GM12878 (cell line): ENCODE results near the gene GTF2IRD1. TPM values are rescaled to one million over a fixed set of nuclear protein-coding genes. Genes with fewer than 3 reads are reported as not detected.

ENCODE experiments used
- ATAC-seq: fragments of 200-7000 bp; cut with Tn5 transposase; 3 replicates; pipeline ENCODE4 v1.9.1; 2020; ENCODE audit warnings: mild to moderate bottlenecking, moderate library complexity
- BruUV-seq: library from RNA; stranded (reverse); fragments of 400-500 nt; replicated peaks from 2 replicates; lab custom pipeline; 2021; lab: Mats Ljungman, UMichigan
- CTCF ChIA-PET: fragments of 300-600 bp; sonication (Branson Sonifier 250); formaldehyde crosslinking; extraction: SDS; loops from one replicate; lab custom pipeline; 2021; ENCODE audit warnings: inconsistent platforms; lab: Yijun Ruan, JAX
- POLR2A ChIA-PET: fragments of 350-600 bp; formaldehyde crosslinking; extraction: SDS; loops from one replicate; lab custom pipeline; 2021; ENCODE audit warnings: inconsistent platforms; lab: Charles Lee
- RAD21 ChIA-PET: fragments of 300-600 bp; sonication (Branson Sonifier 250); formaldehyde crosslinking; loops from one replicate; lab custom pipeline; 2023; ENCODE audit warnings: antibody characterized with exemption; ENCODE audit not compliant: unreplicated experiment; lab: Charles Lee
- SMC1A ChIA-PET: fragments of 300-600 bp; sonication (Branson Sonifier 250); formaldehyde crosslinking; loops from one replicate; lab custom pipeline; 2023; ENCODE audit not compliant: unreplicated experiment, uncharacterized antibody; lab: Charles Lee
- DNase-seq: peaks from one replicate; pipeline ENCODE4 v3.0.0-alpha.2; 2011; ENCODE audit warnings: low read depth, low spot score
- FAIRE-seq: peaks from 3 replicates; lab custom pipeline; 2011; peaks lifted over from hg19 to GRCh38; lab: Jason Lieb, UNC
- H2AFZ ChIP-seq: 2 replicates; pipeline ENCODE4 v1.6.0; 2011; ENCODE audit warnings: low read depth, low read length, control low read depth; ENCODE audit not compliant: control insufficient read depth
- H3K27ac ChIP-seq: 2 replicates; pipeline ENCODE4 v1.5.1; 2011; ENCODE audit warnings: control low read depth; ENCODE audit not compliant: control insufficient read depth, insufficient read depth
- H3K27me3 ChIP-seq, 2 experiments: replicated peaks in 1 of 2; 2 replicates each; pipeline versions ENCODE4 v1.6.0 to v1.6.1; 2011; ENCODE audit warnings: low read length in 1 of 2; ENCODE audit not compliant: control insufficient read depth in 2 of 2, insufficient read depth in 2 of 2
- H3K36me3 ChIP-seq, 2 experiments: 2 replicates each; pipeline ENCODE4 v1.5.1; 2011; ENCODE audit warnings: low read length in 1 of 2; ENCODE audit not compliant: control insufficient read depth in 2 of 2, insufficient read depth in 2 of 2
- H3K4me1 ChIP-seq: 2 replicates; pipeline ENCODE4 v1.6.1; 2011; ENCODE audit warnings: mild to moderate bottlenecking, low read length, moderate library complexity, mixed read lengths; ENCODE audit not compliant: control insufficient read depth, insufficient read depth
- H3K4me2 ChIP-seq: 2 replicates; pipeline ENCODE4 v1.6.0; 2011; ENCODE audit warnings: control low read depth; ENCODE audit not compliant: control insufficient read depth, insufficient read depth
- H3K4me3 ChIP-seq: fragments of 200-600 bp; sonication (generic); 2 replicates; pipeline ENCODE4 v1.5.1; 2016
- H3K79me2 ChIP-seq: 2 replicates; pipeline ENCODE4 v1.6.0; 2011; ENCODE audit warnings: low read length; ENCODE audit not compliant: control insufficient read depth, insufficient read depth
- H3K9ac ChIP-seq: 2 replicates; pipeline ENCODE4 v1.8.0; 2011; ENCODE audit warnings: low read length, control low read depth, mixed read lengths; ENCODE audit not compliant: control insufficient read depth, insufficient read depth
- H3K9me3 ChIP-seq: replicated peaks from 3 replicates; pipeline ENCODE4 v1.5.1; 2011; ENCODE audit warnings: mild to moderate bottlenecking, low read length; ENCODE audit not compliant: control insufficient read depth, insufficient read depth
- H4K20me1 ChIP-seq: 2 replicates; pipeline ENCODE4 v1.6.0; 2011; ENCODE audit not compliant: control insufficient read depth, insufficient read depth
- CREM ChIP-seq: IDR thresholded peaks from 2 replicates; pipeline ENCODE4 v1.6.1; 2014; ENCODE audit warnings: antibody characterized with exemption, low read depth
- EED ChIP-seq: sonication (generic); IDR thresholded peaks from 2 replicates; pipeline ENCODE4 v1.6.1; 2016; ENCODE audit warnings: antibody characterized with exemption, low read depth
- ESRRA ChIP-seq: IDR thresholded peaks from 2 replicates; pipeline ENCODE4 v1.6.1; 2012; ENCODE audit warnings: mild to moderate bottlenecking, low read length, improper control_type of control experiment
- KAT2A ChIP-seq: conservative IDR thresholded peaks from 2 replicates; pipeline ENCODE4 v1.6.1; 2011; ENCODE audit warnings: low read depth, low read length; ENCODE audit not compliant: control insufficient read depth
- MEF2A ChIP-seq: IDR thresholded peaks from 2 replicates; pipeline ENCODE4 v1.6.1; 2011; ENCODE audit warnings: low read depth, mild to moderate bottlenecking, low read length, moderate library complexity; ENCODE audit not compliant: insufficient read depth
- RAD21 ChIP-seq: IDR thresholded peaks from 2 replicates; pipeline ENCODE4 v1.6.1; 2011; ENCODE audit warnings: mild to moderate bottlenecking, low read depth, low read length, moderate library complexity; ENCODE audit not compliant: insufficient read depth
- SMAD5 ChIP-seq: IDR thresholded peaks from 2 replicates; pipeline ENCODE4 v1.6.1; 2016; ENCODE audit warnings: antibody characterized with exemption, low read depth
- SMC3 ChIP-seq: IDR thresholded peaks from 2 replicates; pipeline ENCODE4 v1.6.1; 2011; ENCODE audit warnings: low read length, improper control_type of control experiment, borderline replicate concordance
- SPI1 ChIP-seq: IDR thresholded peaks from 2 replicates; pipeline ENCODE4 v1.6.1; 2011; ENCODE audit warnings: low read depth, mild to moderate bottlenecking, low read length, moderate library complexity, borderline replicate concordance; ENCODE audit not compliant: insufficient read depth
- TCF7 ChIP-seq: IDR thresholded peaks from 2 replicates; pipeline ENCODE4 v1.6.1; 2014; ENCODE audit warnings: antibody characterized with exemption, borderline replicate concordance
- ZSCAN29 ChIP-seq: fragments of 450-650 bp; IDR thresholded peaks from 2 replicates; pipeline ENCODE4 v1.6.1; 2017; ENCODE audit warnings: mild to moderate bottlenecking, moderate library complexity
- WGBS: methylation state at CpG from one replicate; pipeline ENCODE4 v1.1.6; 2016; ENCODE audit warnings: low lambda C conversion rate; ENCODE audit not compliant: insufficient replicate concordance, insufficient coverage; ENCODE audit errors: missing lambda C conversion rate; 5-methylcytosine and 5-hydroxymethylcytosine counted together
- in situ Hi-C: fragments of 300-500 bp; cut with MboI; formaldehyde crosslinking; loops from 9 replicates; pipeline ENCODE4 v1.14.3; 2018; ENCODE audit warnings: mixed read lengths
- intact Hi-C: fragments of 100-400 bp; cut with micrococcal nuclease; formaldehyde crosslinking; loops from one replicate; pipeline ENCODE4 v1.14.2; 2022; ENCODE audit not compliant: unreplicated experiment
- polyA plus RNA-seq, 11 experiments: library from polyadenylated mRNA; depleted of rRNA in 4 of 11; unstranded in 6 of 11; stranded (reverse) in 5 of 11; fragments of >200 nt; fragmentation: Nextera tagmentation in 4 of 11; fragmentation: Illumina TruSeq in 1 of 11; extraction: Ambion mirVana in 4 of 11; extraction: Trizol in 1 of 11; gene quantifications; 1 replicate in 1 of 11; 2 replicates in 10 of 11; pipeline versions ENCODE4 v1.2.1 to v1.2.3, GENCODE V29; 2011 to 2016; ENCODE audit warnings: inconsistent platforms in 2 of 11, missing spikeins in 2 of 11, low read depth in 1 of 11
- total RNA-seq, 4 experiments: library from RNA; depleted of rRNA in 3 of 4; stranded (reverse); fragments of >200 nt in 3 of 4; fragmentation: Illumina TruSeq in 1 of 4; extraction: Trizol in 1 of 4; gene quantifications; 2 replicates each; pipeline versions ENCODE4 v1.2.1 to v1.2.3, GENCODE V29; 2013 to 2021
- TF ChIP-seq, protein P1 (sequence below): fragments of 450-650 bp; IDR thresholded peaks from 2 replicates; pipeline ENCODE4 v1.6.1; 2016; ENCODE audit warnings: mild to moderate bottlenecking
- TF ChIP-seq, protein P2 (sequence below): IDR thresholded peaks from 2 replicates; pipeline ENCODE4 v1.6.1; 2012; ENCODE audit warnings: low read length, inconsistent platforms
- TF ChIP-seq, protein P3 (sequence below), 3 experiments: IDR thresholded peaks in 2 of 3; conservative IDR thresholded peaks in 1 of 3; 2 replicates each; pipeline ENCODE4 v1.5.1; 2011; ENCODE audit warnings: low read depth in 3 of 3, low read length in 3 of 3, mild to moderate bottlenecking in 3 of 3, control low read depth in 2 of 3, moderate library complexity in 2 of 3, inconsistent platforms in 1 of 3, mixed read lengths in 1 of 3; ENCODE audit not compliant: control insufficient read depth in 2 of 3, insufficient read depth in 1 of 3; ENCODE audit errors: extremely low read depth in 1 of 3
- TF ChIP-seq, protein P4 (sequence below): fragments of 450-650 bp; formaldehyde crosslinking; IDR thresholded peaks from 2 replicates; pipeline ENCODE4 v1.5.0; 2022; ENCODE audit warnings: mild to moderate bottlenecking, missing genetic modification characterization

GTF2IRD1 gene
- total and polyA plus RNA-seq, 10 of the 15 experiments (the other 5 are each of a cell fraction or from before 2014, with no cell fraction given): 0.48 to 3.0 (median 1.3) TPM

DNA sequence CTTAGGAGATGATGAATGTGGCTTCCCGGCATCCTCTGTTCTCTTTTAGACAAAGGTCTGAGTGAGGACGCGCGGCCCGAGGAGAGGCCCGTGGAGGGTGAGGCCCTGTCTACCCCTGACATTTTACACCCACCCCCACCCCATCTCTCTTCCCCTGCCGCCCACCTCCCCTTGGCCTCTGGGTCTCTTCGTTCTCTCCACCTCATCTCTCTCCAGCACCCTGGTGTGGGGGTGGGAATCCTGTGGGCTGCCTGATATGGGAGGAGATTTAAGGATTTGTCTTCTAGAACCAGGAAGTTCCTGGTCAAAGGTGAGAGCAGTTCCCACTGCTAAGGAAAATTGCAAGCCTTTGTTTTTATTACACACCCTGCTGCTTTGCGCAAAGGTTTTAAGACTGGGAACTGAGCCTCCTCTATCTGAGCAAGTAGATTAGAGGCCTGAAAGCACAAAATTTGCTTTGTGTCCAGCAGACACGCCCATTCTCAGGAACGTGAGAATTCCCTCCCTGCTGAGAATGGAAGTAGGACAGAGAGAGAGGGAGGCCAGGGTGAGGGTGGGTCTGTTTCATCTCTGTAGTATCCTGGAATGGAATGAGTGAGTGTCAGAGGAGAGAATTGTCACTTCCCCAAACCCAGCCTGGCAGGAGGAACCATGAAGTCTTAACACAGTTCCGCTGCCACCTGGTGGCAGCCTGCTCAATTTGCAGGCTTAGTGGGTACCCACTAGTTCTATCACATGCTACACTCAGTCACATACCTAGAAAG, 91.2 kb downstream of the GTF2IRD1 start:
- ChIA-PET CTCF (interaction anchor here (1.0 kb wide), 1 partner anchor 95 kb away, joined by 3 read pairs; no protein-coding TSS in a partner anchor), SMC1A (no interaction called here), RAD21 (no interaction called here), POLR2A (no interaction called here)
- 83% methylated on average over 10 of the region's 12 CpGs for WGBS
- intact Hi-C loops: loop anchor here (5.0 kb wide), 1 partner anchor 128 kb away; no protein-coding TSS in a partner anchor
- Histone ChIP-seq H3K27ac (no peak overlapping the region), H4K20me1 (no peaks in the 10 kb centered on the region), H3K4me1 (no peaks in the 10 kb centered on the region), H3K36me3 (no peaks in the 10 kb centered on the region), H3K9ac (no peak overlapping the region), H3K4me3 (no peak overlapping the region), H3K4me2 (no peak overlapping the region), H2AFZ (no peak overlapping the region), H3K27me3 (no peaks in the 10 kb centered on the region), H3K79me2 (no peaks in the 10 kb centered on the region), H3K9me3 (peaks cover 4% of the 10 kb centered on the region; the same call in 1 of the 3 replicates)
- no TSS peak for BruUV-seq
- in situ Hi-C loops: no loop called here
- no peak for DNase-seq
- no peak for FAIRE-seq
- ATAC-seq: peak; percentile 69
- TF ChIP-seq SMAD5 (no peak), TCF7 (no peak), SPI1 (peak; percentile 38; the same call in 1 of the 2 replicates), ESRRA (no peak), EED (no peak), SMC3 (peak; percentile 7; the same call in 1 of the 2 replicates), CREM (no peak), KAT2A (no peak), ZSCAN29 (no peak), MEF2A (no peak), RAD21 (peak; percentile 36)
- TF ChIP-seq, protein P1, sequence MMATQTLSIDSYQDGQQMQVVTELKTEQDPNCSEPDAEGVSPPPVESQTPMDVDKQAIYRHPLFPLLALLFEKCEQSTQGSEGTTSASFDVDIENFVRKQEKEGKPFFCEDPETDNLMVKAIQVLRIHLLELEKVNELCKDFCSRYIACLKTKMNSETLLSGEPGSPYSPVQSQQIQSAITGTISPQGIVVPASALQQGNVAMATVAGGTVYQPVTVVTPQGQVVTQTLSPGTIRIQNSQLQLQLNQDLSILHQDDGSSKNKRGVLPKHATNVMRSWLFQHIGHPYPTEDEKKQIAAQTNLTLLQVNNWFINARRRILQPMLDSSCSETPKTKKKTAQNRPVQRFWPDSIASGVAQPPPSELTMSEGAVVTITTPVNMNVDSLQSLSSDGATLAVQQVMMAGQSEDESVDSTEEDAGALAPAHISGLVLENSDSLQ: no peak
- TF ChIP-seq, protein P2, sequence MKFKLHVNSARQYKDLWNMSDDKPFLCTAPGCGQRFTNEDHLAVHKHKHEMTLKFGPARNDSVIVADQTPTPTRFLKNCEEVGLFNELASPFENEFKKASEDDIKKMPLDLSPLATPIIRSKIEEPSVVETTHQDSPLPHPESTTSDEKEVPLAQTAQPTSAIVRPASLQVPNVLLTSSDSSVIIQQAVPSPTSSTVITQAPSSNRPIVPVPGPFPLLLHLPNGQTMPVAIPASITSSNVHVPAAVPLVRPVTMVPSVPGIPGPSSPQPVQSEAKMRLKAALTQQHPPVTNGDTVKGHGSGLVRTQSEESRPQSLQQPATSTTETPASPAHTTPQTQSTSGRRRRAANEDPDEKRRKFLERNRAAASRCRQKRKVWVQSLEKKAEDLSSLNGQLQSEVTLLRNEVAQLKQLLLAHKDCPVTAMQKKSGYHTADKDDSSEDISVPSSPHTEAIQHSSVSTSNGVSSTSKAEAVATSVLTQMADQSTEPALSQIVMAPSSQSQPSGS: no peak
- TF ChIP-seq, protein P3, sequence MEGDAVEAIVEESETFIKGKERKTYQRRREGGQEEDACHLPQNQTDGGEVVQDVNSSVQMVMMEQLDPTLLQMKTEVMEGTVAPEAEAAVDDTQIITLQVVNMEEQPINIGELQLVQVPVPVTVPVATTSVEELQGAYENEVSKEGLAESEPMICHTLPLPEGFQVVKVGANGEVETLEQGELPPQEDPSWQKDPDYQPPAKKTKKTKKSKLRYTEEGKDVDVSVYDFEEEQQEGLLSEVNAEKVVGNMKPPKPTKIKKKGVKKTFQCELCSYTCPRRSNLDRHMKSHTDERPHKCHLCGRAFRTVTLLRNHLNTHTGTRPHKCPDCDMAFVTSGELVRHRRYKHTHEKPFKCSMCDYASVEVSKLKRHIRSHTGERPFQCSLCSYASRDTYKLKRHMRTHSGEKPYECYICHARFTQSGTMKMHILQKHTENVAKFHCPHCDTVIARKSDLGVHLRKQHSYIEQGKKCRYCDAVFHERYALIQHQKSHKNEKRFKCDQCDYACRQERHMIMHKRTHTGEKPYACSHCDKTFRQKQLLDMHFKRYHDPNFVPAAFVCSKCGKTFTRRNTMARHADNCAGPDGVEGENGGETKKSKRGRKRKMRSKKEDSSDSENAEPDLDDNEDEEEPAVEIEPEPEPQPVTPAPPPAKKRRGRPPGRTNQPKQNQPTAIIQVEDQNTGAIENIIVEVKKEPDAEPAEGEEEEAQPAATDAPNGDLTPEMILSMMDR (IDR thresholded peaks at IDR 0.05 in 2 of 3, conservative IDR thresholded peaks at IDR 0.05 in 1 of 3; ENCODE audit: control insufficient read depth in 2 of 3, extremely low read depth in 1 of 3, insufficient read depth in 1 of 3, low read depth in 3 of 3, low read length in 3 of 3): peak in 2 of 3 experiments; percentile 44 to 56; a peak in 4 of 6 replicates
- TF ChIP-seq, protein P4, sequence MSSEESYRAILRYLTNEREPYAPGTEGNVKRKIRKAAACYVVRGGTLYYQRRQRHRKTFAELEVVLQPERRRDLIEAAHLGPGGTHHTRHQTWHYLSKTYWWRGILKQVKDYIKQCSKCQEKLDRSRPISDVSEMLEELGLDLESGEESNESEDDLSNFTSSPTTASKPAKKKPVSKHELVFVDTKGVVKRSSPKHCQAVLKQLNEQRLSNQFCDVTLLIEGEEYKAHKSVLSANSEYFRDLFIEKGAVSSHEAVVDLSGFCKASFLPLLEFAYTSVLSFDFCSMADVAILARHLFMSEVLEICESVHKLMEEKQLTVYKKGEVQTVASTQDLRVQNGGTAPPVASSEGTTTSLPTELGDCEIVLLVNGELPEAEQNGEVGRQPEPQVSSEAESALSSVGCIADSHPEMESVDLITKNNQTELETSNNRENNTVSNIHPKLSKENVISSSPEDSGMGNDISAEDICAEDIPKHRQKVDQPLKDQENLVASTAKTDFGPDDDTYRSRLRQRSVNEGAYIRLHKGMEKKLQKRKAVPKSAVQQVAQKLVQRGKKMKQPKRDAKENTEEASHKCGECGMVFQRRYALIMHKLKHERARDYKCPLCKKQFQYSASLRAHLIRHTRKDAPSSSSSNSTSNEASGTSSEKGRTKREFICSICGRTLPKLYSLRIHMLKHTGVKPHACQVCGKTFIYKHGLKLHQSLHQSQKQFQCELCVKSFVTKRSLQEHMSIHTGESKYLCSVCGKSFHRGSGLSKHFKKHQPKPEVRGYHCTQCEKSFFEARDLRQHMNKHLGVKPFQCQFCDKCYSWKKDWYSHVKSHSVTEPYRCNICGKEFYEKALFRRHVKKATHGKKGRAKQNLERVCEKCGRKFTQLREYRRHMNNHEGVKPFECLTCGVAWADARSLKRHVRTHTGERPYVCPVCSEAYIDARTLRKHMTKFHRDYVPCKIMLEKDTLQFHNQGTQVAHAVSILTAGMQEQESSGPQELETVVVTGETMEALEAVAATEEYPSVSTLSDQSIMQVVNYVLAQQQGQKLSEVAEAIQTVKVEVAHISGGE (CRISPR knock-in tag): no peak
